ENCODE results near the gene GPR55. TPM values are rescaled to one million over a fixed set of nuclear protein-coding genes. Genes with fewer than 3 reads are reported as not detected.
A peak's percentile ranks its signal among the peaks of the same experiment; 100 is the strongest.

GPR55 gene
- total and polyA plus RNA-seq, 2 of the 8 experiments (the other 6 are each of a cell fraction or from before 2014, with no cell fraction given) = not detected

GRCh38 chr2:230868161-230868946, 56.7 kb downstream of the GPR55 start:
- Histone ChIP-seq H4K8ac (ENCODE audit: extremely low read depth, insufficient read depth, low read length) (peak overlapping the region; percentile 81), H2BK120ac (replicated peaks; ENCODE audit: low read depth, low read length) (peak overlapping the region; percentile 88), H2BK5ac (ENCODE audit: low read depth, low read length) (peak overlapping the region; percentile 100), H3K79me1 (ENCODE audit: low read depth, low read length) (peaks cover 29% of the 10 kb centered on the region), H4K20me1 (replicated peaks in 1 of 2; ENCODE audit: control insufficient read depth in 1 of 2, insufficient read depth in 2 of 2, low read length in 2 of 2) (peaks cover 2 to 18% of the 10 kb centered on the region in 2 experiments), H3K9ac (replicated peaks in 1 of 4; ENCODE audit: extremely low read depth in 1 of 4, low read depth in 3 of 4, low read length in 3 of 4) (peak overlapping the region in 3 of 4 experiments; percentile 43 to 53 (median 51); a peak in 5 of 7 replicates), H3K18ac (ENCODE audit: extremely low read depth, low read length) (peak overlapping the region; percentile 97), H2BK20ac (ENCODE audit: low read length) (peak overlapping the region; percentile 94; the same call in 1 of the 2 replicates), H4K91ac (replicated peaks; ENCODE audit: insufficient read length, low read length) (peak overlapping the region; percentile 99), H3K23me2 (ENCODE audit: low read depth, low read length) (peaks cover 20% of the 10 kb centered on the region), H3K4me2 (ENCODE audit: insufficient read depth in 1 of 2, low read depth in 2 of 2, low read length in 2 of 2) (peak overlapping the region; percentile 71 to 94), H2BK12ac (ENCODE audit: low read depth, low read length) (peak overlapping the region; percentile 99), H2AFZ (ENCODE audit: low read length) (no peak overlapping the region), H3K14ac (ENCODE audit: insufficient read length) (peak overlapping the region; percentile 52), H2AK5ac (ENCODE audit: low read depth, low read length) (peak overlapping the region; percentile 99), H3K56ac (replicated peaks; ENCODE audit: insufficient read length, low read depth, low read length) (peak overlapping the region; percentile 88), H2BK15ac (ENCODE audit: low read length) (no peak overlapping the region), H3K9me3 (ENCODE audit: insufficient read depth in 2 of 2, low read depth in 1 of 2, low read length in 1 of 2) (no peaks in the 10 kb centered on the region), H3K27me3 (replicated peaks in 1 of 4; ENCODE audit: control insufficient read depth in 3 of 4, extremely low read depth in 1 of 4, insufficient read depth in 3 of 4, low read length in 3 of 4) (no peaks in the 10 kb centered on the region; a peak in 1 of 7 replicates), H3K4ac (replicated peaks; ENCODE audit: insufficient read length, low read depth, low read length) (peak overlapping the region; percentile 99), H3K36me3 (ENCODE audit: control insufficient read depth in 2 of 4, insufficient read depth in 4 of 4, low read length in 3 of 4) (peaks cover 0 to 6% (median under 1%) of the 10 kb centered on the region in 4 experiments; a peak in 2 of 8 replicates), H3K23ac (ENCODE audit: insufficient read length) (no peak overlapping the region), H4K5ac (ENCODE audit: insufficient read length, low read depth, low read length) (peak overlapping the region; percentile 98), H3K79me2 (ENCODE audit: control insufficient read depth in 1 of 2, insufficient read depth in 2 of 2, low read length in 2 of 2) (peaks cover 16 to 86% of the 10 kb centered on the region in 2 experiments), H3K4me3 (ENCODE audit: extremely low read depth in 1 of 4, insufficient read depth in 2 of 4, low read depth in 3 of 4, low read length in 4 of 4) (peak overlapping the region; percentile 21 to 53 (median 32); a peak in 6 of 8 replicates), H3K27ac (ENCODE audit: low read depth, low read length) (peak overlapping the region; percentile 75), H3K4me1 (replicated peaks in 1 of 4; ENCODE audit: control insufficient read depth in 3 of 4, insufficient read depth in 4 of 4, low read length in 3 of 4) (peaks cover 17 to 68% (median 56%) of the 10 kb centered on the region in 4 experiments)
- no peak for FAIRE-seq
- WGBS, 2 experiments (ENCODE audit: extremely low coverage in 1 of 2, insufficient coverage in 1 of 2, insufficient read length in 1 of 2, insufficient replicate concordance in 2 of 2, low coverage in 1 of 2, low lambda C conversion rate in 2 of 2, missing lambda C conversion rate in 1 of 2) = 14% methylated on average over 13 of the region's 15 CpGs; no CpG with 5 or more reads in 1 of the 2 experiments
- POLR2A ChIA-PET (ENCODE audit: partially characterized antibody) = interaction anchor here (0.6 to 6.6 kb wide), 14 partner anchors 9 to 760 kb away, joined by 3 to 50 read pairs (median 6); no protein-coding TSS in a partner anchor
- peak in 1 of 2 experiments; percentile 72 for DNase-seq (ENCODE audit: low read depth in 1 of 2, low spot score in 2 of 2)
- CTCF ChIA-PET (ENCODE audit: partially characterized antibody) = interaction anchor here (1.0 to 10.1 kb wide), 6 partner anchors 10 to 56 kb away, joined by 3 to 86 read pairs (median 8); no protein-coding TSS in a partner anchor
- peak; percentile 25; the same call in 1 of the 2 replicates for TF ChIP-seq BACH1 (IDR thresholded peaks at IDR 0.05; ENCODE audit: low read length)
- TF ChIP-seq ASH2L (IDR thresholded peaks at IDR 0.05; ENCODE audit: low read length) = peak; percentile 63
- TF ChIP-seq SP1 (IDR thresholded peaks at IDR 0.05; ENCODE audit: low read depth, low read length) = no peak
- no peak for TF ChIP-seq CTCF (IDR thresholded peaks at IDR 0.05; ENCODE audit: control extremely low read depth in 1 of 3, insufficient read depth in 1 of 3, low read depth in 1 of 3, low read length in 3 of 3)
- 0 out of 2 replicates have a peak, but pooled peaks have one; percentile 18 for TF ChIP-seq TCF12 (IDR thresholded peaks at IDR 0.05; ENCODE audit: low read depth, low read length)
- TF ChIP-seq SIX5 (IDR thresholded peaks at IDR 0.05; ENCODE audit: low read depth, low read length) = peak; percentile 17; the same call in 1 of the 2 replicates
- no peak; the same call in 1 of the 2 replicates for TF ChIP-seq ATF2 (IDR thresholded peaks at IDR 0.05; ENCODE audit: low read length)

All from H1 (cell line).